ENCODE data around the gene RILPL2. TPM values are rescaled to one million over a fixed set of nuclear protein-coding genes. Genes with fewer than 3 reads are reported as not detected.
"Not testable (repeated sequence)": the region's sequence is repeated elsewhere in the genome, so short reads cannot be mapped to it uniquely, and the experiment has no call there.

The RILPL2 gene
- total and polyA plus RNA-seq, 4 donors: 1.7 to 2.9 (median 2.2) TPM

GRCh38 chr12:123453165-123453564 lies 16.7 kb upstream of the RILPL2 start:
- no peaks in the 10 kb centered on the region for H3K36me3 ChIP-seq (ENCODE audit: control insufficient read depth, insufficient read depth, low read length)
- no peak overlapping the region for H3K4me3 ChIP-seq (ENCODE audit: low read depth, low read length)
- H3K27ac ChIP-seq (ENCODE audit: low read depth, low read length): no peak overlapping the region
- WGBS (ENCODE audit: insufficient coverage): 45% methylated on average over 2 of the region's 3 CpGs
- no peaks in the 10 kb centered on the region for H3K9me3 ChIP-seq (ENCODE audit: control insufficient read depth, insufficient read depth, low read length)
- no peaks in the 10 kb centered on the region for H3K27me3 ChIP-seq (ENCODE audit: control insufficient read depth, insufficient read depth, low read length)
- peak in 2 of 6 donors; percentile 12 to 35 for DNase-seq (ENCODE audit: low read depth in 4 of 6, low spot score in 6 of 6)
- peaks cover 3% of the 10 kb centered on the region for H3K4me1 ChIP-seq (ENCODE audit: control insufficient read depth, insufficient read depth, low read length)

GRCh38 chr12:123452276-123452550 lies 15.7 kb upstream of the RILPL2 start:
- not testable (repeated sequence) for H3K27ac ChIP-seq (ENCODE audit: low read depth, low read length); H3K4me1 ChIP-seq (ENCODE audit: control insufficient read depth, insufficient read depth, low read length); H3K27me3 ChIP-seq (ENCODE audit: control insufficient read depth, insufficient read depth, low read length); DNase-seq (ENCODE audit: low read depth in 4 of 6, low spot score in 6 of 6); H3K9me3 ChIP-seq (ENCODE audit: control insufficient read depth, insufficient read depth, low read length); H3K36me3 ChIP-seq (ENCODE audit: control insufficient read depth, insufficient read depth, low read length); H3K4me3 ChIP-seq (ENCODE audit: low read depth, low read length)
- WGBS (ENCODE audit: insufficient coverage): no CpG with 5 or more reads among the region's 1 CpG

GRCh38 chr12:123450636-123451035 lies 14.2 kb upstream of the RILPL2 start:
- H3K4me1 ChIP-seq (ENCODE audit: control insufficient read depth, insufficient read depth, low read length): peaks cover 2% of the 10 kb centered on the region
- H3K27ac ChIP-seq (ENCODE audit: low read depth, low read length): no peak overlapping the region
- H3K27me3 ChIP-seq (ENCODE audit: control insufficient read depth, insufficient read depth, low read length): no peaks in the 10 kb centered on the region
- 100% methylated on average over 2 of the region's 9 CpGs for WGBS (ENCODE audit: insufficient coverage)
- H3K4me3 ChIP-seq (ENCODE audit: low read depth, low read length): no peak overlapping the region
- DNase-seq (ENCODE audit: low read depth in 4 of 6, low spot score in 6 of 6): no peak
- no peaks in the 10 kb centered on the region for H3K36me3 ChIP-seq (ENCODE audit: control insufficient read depth, insufficient read depth, low read length)
- H3K9me3 ChIP-seq (ENCODE audit: control insufficient read depth, insufficient read depth, low read length): no peaks in the 10 kb centered on the region

- H3K27ac ChIP-seq (ENCODE audit: low read depth, low read length): no peak overlapping the region
- H3K27me3 ChIP-seq (ENCODE audit: control insufficient read depth, insufficient read depth, low read length): no peaks in the 10 kb centered on the region
- no peaks in the 10 kb centered on the region for H3K36me3 ChIP-seq (ENCODE audit: control insufficient read depth, insufficient read depth, low read length)
- 94% methylated on average over 2 of the region's 4 CpGs for WGBS (ENCODE audit: insufficient coverage)
- H3K9me3 ChIP-seq (ENCODE audit: control insufficient read depth, insufficient read depth, low read length): no peaks in the 10 kb centered on the region
- H3K4me1 ChIP-seq (ENCODE audit: control insufficient read depth, insufficient read depth, low read length): peaks cover 6% of the 10 kb centered on the region
- H3K4me3 ChIP-seq (ENCODE audit: low read depth, low read length): no peak overlapping the region
- DNase-seq (ENCODE audit: low read depth in 4 of 6, low spot score in 6 of 6): no peak
Measured at GRCh38 chr12:123449856-123450255, 13.4 kb upstream of the RILPL2 start.

GRCh38 chr12:123449249-123449733 lies 12.8 kb upstream of the RILPL2 start:
- WGBS (ENCODE audit: insufficient coverage): 89% methylated on average over 2 of the region's 2 CpGs
- no peak for DNase-seq (ENCODE audit: low read depth in 4 of 6, low spot score in 6 of 6)
- H3K36me3 ChIP-seq (ENCODE audit: control insufficient read depth, insufficient read depth, low read length): no peaks in the 10 kb centered on the region
- no peak overlapping the region for H3K4me3 ChIP-seq (ENCODE audit: low read depth, low read length)
- H3K4me1 ChIP-seq (ENCODE audit: control insufficient read depth, insufficient read depth, low read length): peaks cover 6% of the 10 kb centered on the region
- no peaks in the 10 kb centered on the region for H3K27me3 ChIP-seq (ENCODE audit: control insufficient read depth, insufficient read depth, low read length)
- H3K27ac ChIP-seq (ENCODE audit: low read depth, low read length): no peak overlapping the region
- H3K9me3 ChIP-seq (ENCODE audit: control insufficient read depth, insufficient read depth, low read length): no peaks in the 10 kb centered on the region

- no peaks in the 10 kb centered on the region for H3K9me3 ChIP-seq (ENCODE audit: control insufficient read depth, insufficient read depth, low read length)
- 69% methylated on average over 3 of the region's 4 CpGs for WGBS (ENCODE audit: insufficient coverage)
- H3K36me3 ChIP-seq (ENCODE audit: control insufficient read depth, insufficient read depth, low read length): no peaks in the 10 kb centered on the region
- no peak overlapping the region for H3K4me3 ChIP-seq (ENCODE audit: low read depth, low read length)
- no peaks in the 10 kb centered on the region for H3K27me3 ChIP-seq (ENCODE audit: control insufficient read depth, insufficient read depth, low read length)
- no peak overlapping the region for H3K27ac ChIP-seq (ENCODE audit: low read depth, low read length)
- no peak for DNase-seq (ENCODE audit: low read depth in 4 of 6, low spot score in 6 of 6)
- peaks cover 6% of the 10 kb centered on the region for H3K4me1 ChIP-seq (ENCODE audit: control insufficient read depth, insufficient read depth, low read length)
Measured at GRCh38 chr12:123446333-123446713, 9.8 kb upstream of the RILPL2 start.

GRCh38 chr12:123445388-123446332 lies 9.2 kb upstream of the RILPL2 start:
- no peak overlapping the region for H3K27ac ChIP-seq (ENCODE audit: low read depth, low read length)
- H3K36me3 ChIP-seq (ENCODE audit: control insufficient read depth, insufficient read depth, low read length): no peaks in the 10 kb centered on the region
- H3K4me1 ChIP-seq (ENCODE audit: control insufficient read depth, insufficient read depth, low read length): peaks cover 6% of the 10 kb centered on the region
- no peaks in the 10 kb centered on the region for H3K9me3 ChIP-seq (ENCODE audit: control insufficient read depth, insufficient read depth, low read length)
- 47% methylated on average over 16 of the region's 18 CpGs for WGBS (ENCODE audit: insufficient coverage)
- no peaks in the 10 kb centered on the region for H3K27me3 ChIP-seq (ENCODE audit: control insufficient read depth, insufficient read depth, low read length)
- DNase-seq (ENCODE audit: low read depth in 4 of 6, low spot score in 6 of 6): peak in 2 of 6 donors; percentile 35 to 60
- H3K4me3 ChIP-seq (ENCODE audit: low read depth, low read length): no peak overlapping the region

- DNase-seq (ENCODE audit: low read depth in 4 of 6, low spot score in 6 of 6): peak in 1 of 6 donors; percentile 59
- peaks cover 6% of the 10 kb centered on the region for H3K4me1 ChIP-seq (ENCODE audit: control insufficient read depth, insufficient read depth, low read length)
- no peaks in the 10 kb centered on the region for H3K9me3 ChIP-seq (ENCODE audit: control insufficient read depth, insufficient read depth, low read length)
- H3K4me3 ChIP-seq (ENCODE audit: low read depth, low read length): no peak overlapping the region
- H3K27me3 ChIP-seq (ENCODE audit: control insufficient read depth, insufficient read depth, low read length): no peaks in the 10 kb centered on the region
- 79% methylated on average over 4 of the region's 8 CpGs for WGBS (ENCODE audit: insufficient coverage)
- H3K36me3 ChIP-seq (ENCODE audit: control insufficient read depth, insufficient read depth, low read length): no peaks in the 10 kb centered on the region
- no peak overlapping the region for H3K27ac ChIP-seq (ENCODE audit: low read depth, low read length)
Measured at GRCh38 chr12:123444092-123445026, 7.9 kb upstream of the RILPL2 start.

GRCh38 chr12:123442774-123443173 lies 6.3 kb upstream of the RILPL2 start:
- DNase-seq (ENCODE audit: low read depth in 4 of 6, low spot score in 6 of 6): no peak
- WGBS (ENCODE audit: insufficient coverage): 50% methylated on average over 1 of the region's 4 CpGs
- H3K27me3 ChIP-seq (ENCODE audit: control insufficient read depth, insufficient read depth, low read length): no peaks in the 10 kb centered on the region
- H3K27ac ChIP-seq (ENCODE audit: low read depth, low read length): no peak overlapping the region
- H3K4me1 ChIP-seq (ENCODE audit: control insufficient read depth, insufficient read depth, low read length): peaks cover 6% of the 10 kb centered on the region
- H3K9me3 ChIP-seq (ENCODE audit: control insufficient read depth, insufficient read depth, low read length): no peaks in the 10 kb centered on the region
- H3K4me3 ChIP-seq (ENCODE audit: low read depth, low read length): no peak overlapping the region
- H3K36me3 ChIP-seq (ENCODE audit: control insufficient read depth, insufficient read depth, low read length): no peaks in the 10 kb centered on the region
